ENCODE measurements around the gene EFNA3.
A peak's percentile ranks its signal among the peaks of the same experiment; 100 is the strongest.

Gene EFNA3

DNA sequence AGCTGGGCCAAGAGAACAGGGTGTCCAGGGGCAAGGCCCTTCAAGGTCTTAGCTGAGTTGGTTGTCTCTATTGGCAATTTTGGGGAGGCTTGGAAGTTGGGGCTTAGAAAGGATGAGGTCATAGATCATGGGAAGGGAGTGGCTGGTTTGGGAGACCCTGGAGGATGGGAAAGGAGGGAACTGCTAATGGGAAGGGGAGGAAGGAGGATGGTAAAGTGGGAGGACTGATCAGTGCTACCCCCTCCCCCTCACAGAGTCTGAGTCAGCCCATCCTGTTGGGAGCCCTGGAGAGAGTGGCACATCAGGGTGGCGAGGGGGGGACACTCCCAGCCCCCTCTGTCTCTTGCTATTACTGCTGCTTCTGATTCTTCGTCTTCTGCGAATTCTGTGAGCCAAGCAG, 10.0 kb upstream of the EFNA3 start (continued):
- TF ChIP-seq, protein P1, sequence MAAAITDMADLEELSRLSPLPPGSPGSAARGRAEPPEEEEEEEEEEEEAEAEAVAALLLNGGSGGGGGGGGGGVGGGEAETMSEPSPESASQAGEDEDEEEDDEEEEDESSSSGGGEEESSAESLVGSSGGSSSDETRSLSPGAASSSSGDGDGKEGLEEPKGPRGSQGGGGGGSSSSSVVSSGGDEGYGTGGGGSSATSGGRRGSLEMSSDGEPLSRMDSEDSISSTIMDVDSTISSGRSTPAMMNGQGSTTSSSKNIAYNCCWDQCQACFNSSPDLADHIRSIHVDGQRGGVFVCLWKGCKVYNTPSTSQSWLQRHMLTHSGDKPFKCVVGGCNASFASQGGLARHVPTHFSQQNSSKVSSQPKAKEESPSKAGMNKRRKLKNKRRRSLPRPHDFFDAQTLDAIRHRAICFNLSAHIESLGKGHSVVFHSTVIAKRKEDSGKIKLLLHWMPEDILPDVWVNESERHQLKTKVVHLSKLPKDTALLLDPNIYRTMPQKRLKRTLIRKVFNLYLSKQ (tag by site-specific recombination; IDR thresholded peaks at IDR 0.05; ENCODE audit: borderline replicate concordance), result no peak
- TF ChIP-seq FEZF1 (tag by site-specific recombination; IDR thresholded peaks at IDR 0.05) (no peak), ZNF510 (tag by site-specific recombination; IDR thresholded peaks at IDR 0.05; ENCODE audit: insufficient replicate concordance) (no peak), ZNF623 (tag by site-specific recombination; IDR thresholded peaks at IDR 0.05) (no peak), ZFHX2 (tag by site-specific recombination; conservative IDR thresholded peaks at IDR 0.05) (peak; percentile 68; the same call in 1 of the 2 replicates), ZNF324 (tag by site-specific recombination; IDR thresholded peaks at IDR 0.05) (no peak), ZFP41 (tag by site-specific recombination; IDR thresholded peaks at IDR 0.05; ENCODE audit: borderline replicate concordance) (no peak), ZNF561 (tag by site-specific recombination; IDR thresholded peaks at IDR 0.05; ENCODE audit: borderline replicate concordance) (no peak), PRDM1 (tag by site-specific recombination; IDR thresholded peaks at IDR 0.05) (no peak), SALL2 (tag by site-specific recombination; IDR thresholded peaks at IDR 0.05; ENCODE audit: borderline replicate concordance) (no peak), ZNF341 (tag by site-specific recombination; IDR thresholded peaks at IDR 0.05; ENCODE audit: low read depth) (no peak), WT1 (tag by site-specific recombination; IDR thresholded peaks at IDR 0.05) (peak; percentile 96), ZBTB20 (tag by site-specific recombination; IDR thresholded peaks at IDR 0.05) (no peak), ZNF112 (tag by site-specific recombination; IDR thresholded peaks at IDR 0.05) (no peak), KLF7 (tag by site-specific recombination; IDR thresholded peaks at IDR 0.05; ENCODE audit: borderline replicate concordance) (no peak), ZNF529 (tag by site-specific recombination; IDR thresholded peaks at IDR 0.05; ENCODE audit: insufficient replicate concordance) (no peak)
- TF ChIP-seq, protein P2, sequence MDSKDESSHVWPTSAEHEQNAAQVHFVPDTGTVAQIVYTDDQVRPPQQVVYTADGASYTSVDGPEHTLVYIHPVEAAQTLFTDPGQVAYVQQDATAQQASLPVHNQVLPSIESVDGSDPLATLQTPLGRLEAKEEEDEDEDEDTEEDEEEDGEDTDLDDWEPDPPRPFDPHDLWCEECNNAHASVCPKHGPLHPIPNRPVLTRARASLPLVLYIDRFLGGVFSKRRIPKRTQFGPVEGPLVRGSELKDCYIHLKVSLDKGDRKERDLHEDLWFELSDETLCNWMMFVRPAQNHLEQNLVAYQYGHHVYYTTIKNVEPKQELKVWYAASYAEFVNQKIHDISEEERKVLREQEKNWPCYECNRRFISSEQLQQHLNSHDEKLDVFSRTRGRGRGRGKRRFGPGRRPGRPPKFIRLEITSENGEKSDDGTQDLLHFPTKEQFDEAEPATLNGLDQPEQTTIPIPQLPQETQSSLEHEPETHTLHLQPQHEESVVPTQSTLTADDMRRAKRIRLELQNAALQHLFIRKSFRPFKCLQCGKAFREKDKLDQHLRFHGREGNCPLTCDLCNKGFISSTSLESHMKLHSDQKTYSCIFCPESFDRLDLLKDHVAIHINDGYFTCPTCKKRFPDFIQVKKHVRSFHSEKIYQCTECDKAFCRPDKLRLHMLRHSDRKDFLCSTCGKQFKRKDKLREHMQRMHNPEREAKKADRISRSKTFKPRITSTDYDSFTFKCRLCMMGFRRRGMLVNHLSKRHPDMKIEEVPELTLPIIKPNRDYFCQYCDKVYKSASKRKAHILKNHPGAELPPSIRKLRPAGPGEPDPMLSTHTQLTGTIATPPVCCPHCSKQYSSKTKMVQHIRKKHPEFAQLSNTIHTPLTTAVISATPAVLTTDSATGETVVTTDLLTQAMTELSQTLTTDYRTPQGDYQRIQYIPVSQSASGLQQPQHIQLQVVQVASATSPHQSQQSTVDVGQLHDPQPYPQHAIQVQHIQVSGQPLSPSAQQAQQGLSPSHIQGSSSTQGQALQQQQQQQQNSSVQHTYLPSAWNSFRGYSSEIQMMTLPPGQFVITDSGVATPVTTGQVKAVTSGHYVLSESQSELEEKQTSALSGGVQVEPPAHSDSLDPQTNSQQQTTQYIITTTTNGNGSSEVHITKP (tag by site-specific recombination; IDR thresholded peaks at IDR 0.05), result peak; percentile 52; the same call in 1 of the 2 replicates
- TF ChIP-seq, protein P3, sequence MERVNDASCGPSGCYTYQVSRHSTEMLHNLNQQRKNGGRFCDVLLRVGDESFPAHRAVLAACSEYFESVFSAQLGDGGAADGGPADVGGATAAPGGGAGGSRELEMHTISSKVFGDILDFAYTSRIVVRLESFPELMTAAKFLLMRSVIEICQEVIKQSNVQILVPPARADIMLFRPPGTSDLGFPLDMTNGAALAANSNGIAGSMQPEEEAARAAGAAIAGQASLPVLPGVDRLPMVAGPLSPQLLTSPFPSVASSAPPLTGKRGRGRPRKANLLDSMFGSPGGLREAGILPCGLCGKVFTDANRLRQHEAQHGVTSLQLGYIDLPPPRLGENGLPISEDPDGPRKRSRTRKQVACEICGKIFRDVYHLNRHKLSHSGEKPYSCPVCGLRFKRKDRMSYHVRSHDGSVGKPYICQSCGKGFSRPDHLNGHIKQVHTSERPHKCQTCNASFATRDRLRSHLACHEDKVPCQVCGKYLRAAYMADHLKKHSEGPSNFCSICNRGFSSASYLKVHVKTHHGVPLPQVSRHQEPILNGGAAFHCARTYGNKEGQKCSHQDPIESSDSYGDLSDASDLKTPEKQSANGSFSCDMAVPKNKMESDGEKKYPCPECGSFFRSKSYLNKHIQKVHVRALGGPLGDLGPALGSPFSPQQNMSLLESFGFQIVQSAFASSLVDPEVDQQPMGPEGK (tag by site-specific recombination; IDR thresholded peaks at IDR 0.05), result peak; percentile 51; the same call in 1 of the 2 replicates
- TF ChIP-seq, protein P4, sequence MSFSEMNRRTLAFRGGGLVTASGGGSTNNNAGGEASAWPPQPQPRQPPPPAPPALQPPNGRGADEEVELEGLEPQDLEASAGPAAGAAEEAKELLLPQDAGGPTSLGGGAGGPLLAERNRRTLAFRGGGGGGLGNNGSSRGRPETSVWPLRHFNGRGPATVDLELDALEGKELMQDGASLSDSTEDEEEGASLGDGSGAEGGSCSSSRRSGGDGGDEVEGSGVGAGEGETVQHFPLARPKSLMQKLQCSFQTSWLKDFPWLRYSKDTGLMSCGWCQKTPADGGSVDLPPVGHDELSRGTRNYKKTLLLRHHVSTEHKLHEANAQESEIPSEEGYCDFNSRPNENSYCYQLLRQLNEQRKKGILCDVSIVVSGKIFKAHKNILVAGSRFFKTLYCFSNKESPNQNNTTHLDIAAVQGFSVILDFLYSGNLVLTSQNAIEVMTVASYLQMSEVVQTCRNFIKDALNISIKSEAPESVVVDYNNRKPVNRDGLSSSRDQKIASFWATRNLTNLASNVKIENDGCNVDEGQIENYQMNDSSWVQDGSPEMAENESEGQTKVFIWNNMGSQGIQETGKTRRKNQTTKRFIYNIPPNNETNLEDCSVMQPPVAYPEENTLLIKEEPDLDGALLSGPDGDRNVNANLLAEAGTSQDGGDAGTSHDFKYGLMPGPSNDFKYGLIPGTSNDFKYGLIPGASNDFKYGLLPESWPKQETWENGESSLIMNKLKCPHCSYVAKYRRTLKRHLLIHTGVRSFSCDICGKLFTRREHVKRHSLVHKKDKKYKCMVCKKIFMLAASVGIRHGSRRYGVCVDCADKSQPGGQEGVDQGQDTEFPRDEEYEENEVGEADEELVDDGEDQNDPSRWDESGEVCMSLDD (tag by site-specific recombination; IDR thresholded peaks at IDR 0.05), result 0 out of 2 replicates have a peak, but pooled peaks have one; percentile 33
- TF ChIP-seq, protein P5, sequence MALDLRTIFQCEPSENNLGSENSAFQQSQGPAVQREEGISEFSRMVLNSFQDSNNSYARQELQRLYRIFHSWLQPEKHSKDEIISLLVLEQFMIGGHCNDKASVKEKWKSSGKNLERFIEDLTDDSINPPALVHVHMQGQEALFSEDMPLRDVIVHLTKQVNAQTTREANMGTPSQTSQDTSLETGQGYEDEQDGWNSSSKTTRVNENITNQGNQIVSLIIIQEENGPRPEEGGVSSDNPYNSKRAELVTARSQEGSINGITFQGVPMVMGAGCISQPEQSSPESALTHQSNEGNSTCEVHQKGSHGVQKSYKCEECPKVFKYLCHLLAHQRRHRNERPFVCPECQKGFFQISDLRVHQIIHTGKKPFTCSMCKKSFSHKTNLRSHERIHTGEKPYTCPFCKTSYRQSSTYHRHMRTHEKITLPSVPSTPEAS (tag by site-specific recombination; IDR thresholded peaks at IDR 0.05), result no peak
- TF ChIP-seq, protein P6, sequence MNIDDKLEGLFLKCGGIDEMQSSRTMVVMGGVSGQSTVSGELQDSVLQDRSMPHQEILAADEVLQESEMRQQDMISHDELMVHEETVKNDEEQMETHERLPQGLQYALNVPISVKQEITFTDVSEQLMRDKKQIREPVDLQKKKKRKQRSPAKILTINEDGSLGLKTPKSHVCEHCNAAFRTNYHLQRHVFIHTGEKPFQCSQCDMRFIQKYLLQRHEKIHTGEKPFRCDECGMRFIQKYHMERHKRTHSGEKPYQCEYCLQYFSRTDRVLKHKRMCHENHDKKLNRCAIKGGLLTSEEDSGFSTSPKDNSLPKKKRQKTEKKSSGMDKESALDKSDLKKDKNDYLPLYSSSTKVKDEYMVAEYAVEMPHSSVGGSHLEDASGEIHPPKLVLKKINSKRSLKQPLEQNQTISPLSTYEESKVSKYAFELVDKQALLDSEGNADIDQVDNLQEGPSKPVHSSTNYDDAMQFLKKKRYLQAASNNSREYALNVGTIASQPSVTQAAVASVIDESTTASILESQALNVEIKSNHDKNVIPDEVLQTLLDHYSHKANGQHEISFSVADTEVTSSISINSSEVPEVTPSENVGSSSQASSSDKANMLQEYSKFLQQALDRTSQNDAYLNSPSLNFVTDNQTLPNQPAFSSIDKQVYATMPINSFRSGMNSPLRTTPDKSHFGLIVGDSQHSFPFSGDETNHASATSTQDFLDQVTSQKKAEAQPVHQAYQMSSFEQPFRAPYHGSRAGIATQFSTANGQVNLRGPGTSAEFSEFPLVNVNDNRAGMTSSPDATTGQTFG (tag by site-specific recombination; IDR thresholded peaks at IDR 0.05; ENCODE audit: borderline replicate concordance), result no peak
- TF ChIP-seq, protein P7, sequence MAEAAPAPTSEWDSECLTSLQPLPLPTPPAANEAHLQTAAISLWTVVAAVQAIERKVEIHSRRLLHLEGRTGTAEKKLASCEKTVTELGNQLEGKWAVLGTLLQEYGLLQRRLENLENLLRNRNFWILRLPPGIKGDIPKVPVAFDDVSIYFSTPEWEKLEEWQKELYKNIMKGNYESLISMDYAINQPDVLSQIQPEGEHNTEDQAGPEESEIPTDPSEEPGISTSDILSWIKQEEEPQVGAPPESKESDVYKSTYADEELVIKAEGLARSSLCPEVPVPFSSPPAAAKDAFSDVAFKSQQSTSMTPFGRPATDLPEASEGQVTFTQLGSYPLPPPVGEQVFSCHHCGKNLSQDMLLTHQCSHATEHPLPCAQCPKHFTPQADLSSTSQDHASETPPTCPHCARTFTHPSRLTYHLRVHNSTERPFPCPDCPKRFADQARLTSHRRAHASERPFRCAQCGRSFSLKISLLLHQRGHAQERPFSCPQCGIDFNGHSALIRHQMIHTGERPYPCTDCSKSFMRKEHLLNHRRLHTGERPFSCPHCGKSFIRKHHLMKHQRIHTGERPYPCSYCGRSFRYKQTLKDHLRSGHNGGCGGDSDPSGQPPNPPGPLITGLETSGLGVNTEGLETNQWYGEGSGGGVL (tag by site-specific recombination; IDR thresholded peaks at IDR 0.05), result peak; percentile 97

Measured in HEK293 (cell line).